HepG2 (cell line): Measurements from ENCODE around the gene TBC1D16. TPM values are rescaled to one million over a fixed set of nuclear protein-coding genes. Genes with fewer than 3 reads are reported as not detected.

ENCODE experiments used
- BCL6 ChIP-seq: IDR thresholded peaks from 2 replicates; pipeline ENCODE4 v1.6.1; 2016; ENCODE audit warnings: missing genetic modification reagents, missing compliant biosample characterization
- CCDC6 ChIP-seq: sonication (generic); formaldehyde crosslinking; IDR thresholded peaks from 2 replicates; pipeline ENCODE4 v1.8.1; 2022; ENCODE audit warnings: mild to moderate bottlenecking, missing genetic modification reagents, moderate library complexity
- DNMT3B ChIP-seq: conservative IDR thresholded peaks from 2 replicates; pipeline ENCODE4 v1.6.1; 2016; ENCODE audit warnings: missing biosample characterization, control low read depth
- GABPB1 ChIP-seq: IDR thresholded peaks from 2 replicates; pipeline ENCODE4 v1.6.1; 2016; ENCODE audit warnings: mild to moderate bottlenecking, missing genetic modification reagents, moderate library complexity, missing compliant biosample characterization
- HDAC2 ChIP-seq: sonication (generic); formaldehyde crosslinking; IDR thresholded peaks from 2 replicates; pipeline ENCODE4 v1.4.0; 2020; ENCODE audit warnings: missing genetic modification reagents
- HIVEP1 ChIP-seq: sonication (generic); formaldehyde crosslinking; IDR thresholded peaks from 2 replicates; pipeline ENCODE4 v1.4.0; 2020; ENCODE audit warnings: mild to moderate bottlenecking, missing genetic modification reagents
- IRF2 ChIP-seq: IDR thresholded peaks from 2 replicates; pipeline ENCODE4 v1.6.1; 2018; ENCODE audit warnings: missing genetic modification reagents, missing compliant biosample characterization
- KDM3A ChIP-seq: IDR thresholded peaks from 2 replicates; pipeline ENCODE4 v1.6.1; 2018; ENCODE audit warnings: low read depth, missing compliant biosample characterization
- KLF9 ChIP-seq: IDR thresholded peaks from 2 replicates; pipeline ENCODE4 v1.6.1; 2016; ENCODE audit warnings: low read depth
- NPAS2 ChIP-seq: sonication (generic); formaldehyde crosslinking; IDR thresholded peaks from 2 replicates; pipeline ENCODE4 v1.8.0; 2022; ENCODE audit warnings: mild to moderate bottlenecking, missing genetic modification reagents, borderline replicate concordance
- PHF5A ChIP-seq: IDR thresholded peaks from one replicate; pipeline ENCODE4 v1.6.1; 2018; ENCODE audit warnings: low read depth, missing genetic modification reagents; ENCODE audit not compliant: unreplicated experiment
- PRMT3 ChIP-seq: sonication (generic); formaldehyde crosslinking; IDR thresholded peaks from 2 replicates; pipeline ENCODE4 v1.8.1; 2022; ENCODE audit warnings: low read depth, mild to moderate bottlenecking, moderate library complexity, missing genetic modification reagents, borderline replicate concordance
- SMARCC2 ChIP-seq: fragments of 450-650 bp; IDR thresholded peaks from 2 replicates; pipeline ENCODE4 v1.6.1; 2017; ENCODE audit warnings: antibody characterized with exemption, mild to moderate bottlenecking
- TEAD2 ChIP-seq: sonication (generic); formaldehyde crosslinking; IDR thresholded peaks from 2 replicates; pipeline ENCODE4 v1.9.0; 2021; ENCODE audit warnings: missing genetic modification reagents
- TSC22D2 ChIP-seq: sonication (generic); formaldehyde crosslinking; IDR thresholded peaks from 2 replicates; pipeline ENCODE4 v1.5.1; 2020; ENCODE audit warnings: missing genetic modification reagents, mild to moderate bottlenecking, borderline replicate concordance
- ZBED4 ChIP-seq: sonication (generic); formaldehyde crosslinking; IDR thresholded peaks from 2 replicates; pipeline ENCODE4 v1.4.0; 2020; ENCODE audit warnings: missing genetic modification reagents, borderline replicate concordance
- ZEB1 ChIP-seq: IDR thresholded peaks from 2 replicates; pipeline ENCODE4 v1.6.1; 2012; ENCODE audit warnings: mild to moderate bottlenecking, low read depth, inconsistent platforms; ENCODE audit not compliant: insufficient replicate concordance
- ZNF101 ChIP-seq: sonication (generic); formaldehyde crosslinking; IDR thresholded peaks from 2 replicates; pipeline ENCODE4 v1.4.0; 2020; ENCODE audit warnings: mild to moderate bottlenecking, low read depth, missing genetic modification reagents, borderline replicate concordance
- ZNF274 ChIP-seq: sonication (generic); formaldehyde crosslinking; IDR thresholded peaks from 2 replicates; pipeline ENCODE4 v1.5.1; 2020; ENCODE audit warnings: mild to moderate bottlenecking, missing genetic modification reagents
- ZNF292 ChIP-seq: sonication (generic); formaldehyde crosslinking; IDR thresholded peaks from 2 replicates; pipeline ENCODE4 v1.8.1; 2022; ENCODE audit warnings: mild to moderate bottlenecking, low read depth, missing genetic modification reagents, borderline replicate concordance
- ZNF609 ChIP-seq: sonication (generic); formaldehyde crosslinking; IDR thresholded peaks from 2 replicates; pipeline ENCODE4 v1.4.0; 2020; ENCODE audit warnings: mild to moderate bottlenecking, missing genetic modification reagents, borderline replicate concordance
- ZNF788 ChIP-seq: sonication (generic); formaldehyde crosslinking; IDR thresholded peaks from 2 replicates; pipeline ENCODE4 v1.5.0; 2020; ENCODE audit warnings: mild to moderate bottlenecking, missing genetic modification reagents, borderline replicate concordance
- polyA plus RNA-seq, 8 experiments: library from polyadenylated mRNA; depleted of rRNA in 3 of 8; stranded (reverse) in 7 of 8; unstranded in 1 of 8; fragments of >200 nt; fragmentation: Illumina TruSeq in 4 of 8; extraction: Trizol in 4 of 8; gene quantifications; 2 replicates each; pipeline versions ENCODE4 v1.2.1 to v1.2.3, GENCODE V29; 2011 to 2016; ENCODE audit warnings: low read depth in 4 of 8, missing spikeins in 1 of 8, mixed read lengths in 1 of 8; ENCODE audit not compliant: insufficient read depth in 1 of 8
- total RNA-seq, 5 experiments: library from RNA; depleted of rRNA; stranded (reverse); fragments of >200 nt; fragmentation: Illumina TruSeq; extraction: Trizol; gene quantifications; 2 replicates each; pipeline ENCODE4 v1.2.3, GENCODE V29; 2016; ENCODE audit warnings: low read depth in 1 of 5

Gene TBC1D16
- total and polyA plus RNA-seq, 2 of the 13 experiments (the other 11 are each of a cell fraction or from before 2014, with no cell fraction given) = 14.9 to 24.9 TPM

- TF ChIP-seq PHF5A (CRISPR knock-in tag) = peak; percentile 21
- TF ChIP-seq CCDC6 (CRISPR knock-in tag) = no peak
- TF ChIP-seq SMARCC2 = no peak
- peak; percentile 71 for TF ChIP-seq HDAC2 (CRISPR knock-in tag)
- TF ChIP-seq ZNF292 (CRISPR knock-in tag) = peak; percentile 94
- peak; percentile 42; the same call in 1 of the 2 replicates for TF ChIP-seq ZNF274 (CRISPR knock-in tag)
- TF ChIP-seq IRF2 (CRISPR knock-in tag) = peak; percentile 75; the same call in 1 of the 2 replicates
- peak; percentile 67; the same call in 1 of the 2 replicates for TF ChIP-seq DNMT3B
- TF ChIP-seq ZNF788 (CRISPR knock-in tag) = peak; percentile 66; the same call in 1 of the 2 replicates
- TF ChIP-seq KLF9 (CRISPR knock-in tag) = peak; percentile 86; the same call in 1 of the 2 replicates
- no peak; the same call in 1 of the 2 replicates for TF ChIP-seq NPAS2 (CRISPR knock-in tag)
- peak; percentile 50; the same call in 1 of the 2 replicates for TF ChIP-seq PRMT3 (CRISPR knock-in tag)
- peak; percentile 75 for TF ChIP-seq BCL6 (CRISPR knock-in tag)
- TF ChIP-seq KDM3A (CRISPR knock-in tag) = 0 out of 2 replicates have a peak, but pooled peaks have one; percentile 55
- TF ChIP-seq GABPB1 (CRISPR knock-in tag) = peak; percentile 66; the same call in 1 of the 2 replicates
- peak; percentile 73; the same call in 1 of the 2 replicates for TF ChIP-seq TSC22D2 (CRISPR knock-in tag)
- TF ChIP-seq TEAD2 (CRISPR knock-in tag) = no peak
- peak; percentile 64 for TF ChIP-seq ZNF609 (CRISPR knock-in tag)
- TF ChIP-seq ZNF101 (CRISPR knock-in tag) = no peak
- TF ChIP-seq HIVEP1 (CRISPR knock-in tag) = peak; percentile 81
- TF ChIP-seq ZBED4 = peak; percentile 92
- no peak for TF ChIP-seq ZEB1
Measured at GRCh38 chr17:80023481-80024205, 12.0 kb downstream of the TBC1D16 start (continued).
